Gastrocnemius medialis (tissue), 4 donors: ENCODE results near the gene DELE1. TPM values are rescaled to one million over a fixed set of nuclear protein-coding genes. Genes with fewer than 3 reads are reported as not detected.

Experiments used
- ATAC-seq, 2 donors: fragments of 150-250 bp; one replicate each; pipeline ENCODE4 v1.9.1; 2016
- DNase-seq, 2 donors: peaks; one replicate each; pipeline ENCODE4 v3.0.0-alpha.2; 2019
- H3K27ac ChIP-seq, 4 donors: fragments of 200-600 bp; sonication (generic); 1 replicate in 1 of 4; 2 replicates in 3 of 4; pipeline ENCODE4 v1.5.1; 2016 to 2018; ENCODE audit warnings: mild to moderate bottlenecking in 2 of 4, moderate library complexity in 1 of 4
- H3K27me3 ChIP-seq, 3 donors: fragments of 200-600 bp; sonication (generic) in 2 of 3; 1 replicate in 1 of 3; 2 replicates in 2 of 3; pipeline versions ENCODE4 v1.5.1 to v1.6.0; 2016 to 2019; ENCODE audit warnings: mild to moderate bottlenecking in 1 of 3, moderate library complexity in 1 of 3
- H3K36me3 ChIP-seq, 2 donors: fragments of 200-600 bp; sonication (generic) in 1 of 2; one replicate each; pipeline ENCODE4 v1.5.1; 2017 to 2018
- H3K4me1 ChIP-seq, 2 donors: fragments of 200-600 bp; sonication (generic) in 1 of 2; one replicate each; pipeline ENCODE4 v1.5.1; 2016 to 2017; ENCODE audit warnings: mild to moderate bottlenecking in 2 of 2
- H3K4me3 ChIP-seq, 4 donors: fragments of 200-600 bp; sonication (generic) in 3 of 4; 1 replicate in 1 of 4; 2 replicates in 3 of 4; pipeline ENCODE4 v1.5.1; 2016 to 2019; ENCODE audit warnings: mild to moderate bottlenecking in 2 of 4
- H3K9me3 ChIP-seq, 3 donors: fragments of 200-600 bp; sonication (generic) in 2 of 3; 1 replicate in 1 of 3; 2 replicates in 2 of 3; pipeline ENCODE4 v1.5.1; 2016 to 2019
- CTCF ChIP-seq, 5 experiments: fragments of 450-650 bp in 3 of 5; fragments of 200-600 bp in 2 of 5; sonication (generic) in 2 of 5; IDR thresholded peaks in 4 of 5; conservative IDR thresholded peaks in 1 of 5; 1 replicate in 4 of 5; 2 replicates in 1 of 5; pipeline ENCODE4 v1.5.1; 2016 to 2019; ENCODE audit warnings: antibody characterized with exemption in 5 of 5, mild to moderate bottlenecking in 3 of 5, moderate library complexity in 3 of 5
- POLR2A ChIP-seq, 2 donors: fragments of 450-650 bp; IDR thresholded peaks; one replicate each; pipeline ENCODE4 v1.6.1; 2017; ENCODE audit warnings: antibody characterized with exemption in 2 of 2, mild to moderate bottlenecking in 2 of 2, moderate library complexity in 2 of 2
- in situ Hi-C, 4 donors: fragments of 200-750 bp; cut with MboI; loops; one replicate each; pipeline versions ENCODE4 v1.15.0 to v1.8.0; 2017; ENCODE audit warnings: low sequenced_read_pairs in 4 of 4
- intact Hi-C: fragments of 100-400 bp; cut with DNase I; formaldehyde crosslinking; loops from one replicate; pipeline ENCODE4 v1.15.1; 2023; ENCODE audit warnings: low total_unique reads
- total RNA-seq, 4 donors: library from RNA; depleted of rRNA; stranded (reverse); fragments of >200 nt; gene quantifications; one replicate each; pipeline versions ENCODE4 v1.1.0 to v1.2.3, GENCODE V29; 2016

Gene DELE1
- total RNA-seq, 4 donors from 2014 or later = 31.3 to 91.6 (median 52.4) TPM

DNA sequence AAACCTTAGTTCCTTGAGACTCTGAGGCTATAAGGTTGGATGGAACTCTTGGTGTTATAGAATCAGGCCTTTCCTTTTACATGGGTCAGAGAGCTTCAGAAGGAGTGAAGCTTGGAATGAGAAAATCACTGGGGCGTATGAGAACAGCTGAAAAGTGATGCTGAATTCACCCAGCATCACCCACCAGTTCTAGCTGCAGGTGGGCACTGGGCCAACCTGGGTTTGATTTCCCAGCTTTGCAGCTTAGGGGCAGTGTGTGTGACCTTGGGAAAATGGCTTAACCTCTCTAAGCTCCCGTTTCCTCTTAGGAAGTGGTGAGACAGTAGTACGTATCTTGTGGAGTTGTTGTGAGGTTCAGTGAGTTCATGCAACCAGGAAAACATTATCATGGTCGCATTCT is 23.6 kb downstream of the DELE1 start:
- intact Hi-C loops = no loop called here
- H3K9me3 ChIP-seq = no peaks in the 10 kb centered on the region
- H3K27me3 ChIP-seq = peaks cover 0 to 5% (median 5%) of the 10 kb centered on the region in 3 donors
- TF ChIP-seq CTCF (IDR thresholded peaks at IDR 0.05 in 4 of 5, conservative IDR thresholded peaks at IDR 0.05 in 1 of 5) = no peak
- TF ChIP-seq POLR2A (IDR thresholded peaks at IDR 0.05) = no peak
- DNase-seq (no peak), ATAC-seq (no peak)
- H3K4me1 ChIP-seq = peaks cover 8 to 22% of the 10 kb centered on the region in 2 donors
- in situ Hi-C loops = no loop called here
- H3K36me3 ChIP-seq = no peaks in the 10 kb centered on the region
- no peak overlapping the region for H3K4me3 ChIP-seq
- H3K27ac ChIP-seq = no peak overlapping the region

- Histone ChIP-seq H3K27ac (no peak overlapping the region), H3K27me3 (peaks cover 0 to 5% (median 5%) of the 10 kb centered on the region in 3 donors), H3K36me3 (no peaks in the 10 kb centered on the region), H3K4me3 (no peak overlapping the region), H3K4me1 (peaks cover 7 to 15% of the 10 kb centered on the region in 2 donors), H3K9me3 (no peaks in the 10 kb centered on the region)
- TF ChIP-seq CTCF (IDR thresholded peaks at IDR 0.05 in 4 of 5, conservative IDR thresholded peaks at IDR 0.05 in 1 of 5) (no peak), POLR2A (IDR thresholded peaks at IDR 0.05) (no peak)
- intact Hi-C loops = no loop called here
- in situ Hi-C loops = no loop called here
- ATAC-seq (no peak), DNase-seq (no peak)
These were observed 25.1 kb downstream of the DELE1 start for GRCh38 chr5:141948812-141949211.

GRCh38 chr5:141949511-141949910 is 25.8 kb downstream of the DELE1 start:
- no peaks in the 10 kb centered on the region for H3K9me3 ChIP-seq
- TF ChIP-seq CTCF (IDR thresholded peaks at IDR 0.05 in 4 of 5, conservative IDR thresholded peaks at IDR 0.05 in 1 of 5) = no peak
- TF ChIP-seq POLR2A (IDR thresholded peaks at IDR 0.05) = no peak
- in situ Hi-C loops (no loop called here), intact Hi-C loops (no loop called here)
- no peak overlapping the region for H3K4me3 ChIP-seq
- no peaks in the 10 kb centered on the region for H3K36me3 ChIP-seq
- ATAC-seq = no peak
- peaks cover 0 to 5% (median 5%) of the 10 kb centered on the region in 3 donors for H3K27me3 ChIP-seq
- peaks cover 7 to 15% of the 10 kb centered on the region in 2 donors for H3K4me1 ChIP-seq
- DNase-seq = no peak
- H3K27ac ChIP-seq = no peak overlapping the region

DNA sequence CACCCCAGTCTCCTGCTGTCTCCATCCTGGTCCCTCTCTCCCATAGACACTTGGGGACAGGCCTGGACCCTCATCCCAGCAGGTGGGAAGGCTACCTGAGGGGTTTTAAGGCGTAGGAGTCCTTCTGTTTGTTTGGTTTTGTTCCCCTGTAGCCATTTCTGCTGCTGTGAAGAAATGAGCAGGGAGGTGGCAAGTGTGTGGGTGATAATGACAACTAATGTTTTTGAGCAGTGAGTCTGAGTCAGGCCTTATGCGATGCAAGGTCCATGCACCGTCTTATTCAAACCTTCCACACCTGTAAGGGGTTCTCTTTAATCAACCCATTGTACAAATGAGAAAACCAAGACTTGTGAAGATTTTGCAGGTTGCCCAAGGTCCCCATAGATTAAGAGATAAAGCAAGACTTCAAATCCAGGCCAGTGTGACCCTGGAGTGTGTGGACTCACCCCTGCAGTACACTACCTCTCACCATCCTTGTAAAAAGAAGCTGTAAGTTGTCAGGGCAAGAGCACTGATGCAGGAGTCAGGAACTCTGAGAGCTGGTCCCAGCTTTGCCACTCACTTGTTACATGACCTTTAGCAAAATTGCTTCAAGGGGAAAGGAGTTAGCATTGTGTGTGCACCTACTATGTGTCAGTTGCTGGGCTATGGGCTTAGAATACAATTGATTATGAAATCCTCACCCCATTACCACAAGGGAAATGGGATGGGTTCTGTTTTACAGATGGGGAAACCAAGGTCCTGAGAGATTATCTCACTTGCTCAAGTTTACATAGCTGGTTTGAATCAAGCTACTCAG is 26.7 kb downstream of the DELE1 start:
- H3K27me3 ChIP-seq = peaks cover 0 to 5% (median 5%) of the 10 kb centered on the region in 3 donors
- ATAC-seq (no peak), DNase-seq (no peak)
- no peaks in the 10 kb centered on the region for H3K9me3 ChIP-seq
- peaks cover 7 to 15% of the 10 kb centered on the region in 2 donors for H3K4me1 ChIP-seq
- no peak overlapping the region for H3K4me3 ChIP-seq
- in situ Hi-C loops = loop anchor here in 1 of 4 donors (10.0 kb wide), 1 partner anchor 66 kb away; no protein-coding TSS in a partner anchor
- intact Hi-C loops = no loop called here
- TF ChIP-seq CTCF (IDR thresholded peaks at IDR 0.05 in 4 of 5, conservative IDR thresholded peaks at IDR 0.05 in 1 of 5) (no peak), POLR2A (IDR thresholded peaks at IDR 0.05) (no peak)
- H3K36me3 ChIP-seq = no peaks in the 10 kb centered on the region
- peak overlapping the region in 1 of 4 donors; percentile 46 for H3K27ac ChIP-seq
